Effector memory CD4-positive, alpha-beta T cell (primary cell): ENCODE measurements around the gene VPS51.

Experiments used
- DNase-seq, 3 donors: peaks; one replicate each; pipeline ENCODE4 v3.0.0-alpha.2; 2020
- H3K27ac ChIP-seq: 2 replicates; pipeline ENCODE4 v1.7.0; 2013; ENCODE audit warnings: mild to moderate bottlenecking, low read length, moderate library complexity; ENCODE audit not compliant: insufficient read depth, poor library complexity, severe bottlenecking
- H3K27me3 ChIP-seq: replicated peaks from 2 replicates; pipeline ENCODE4 v1.7.0; 2013; ENCODE audit warnings: mild to moderate bottlenecking, low read length; ENCODE audit not compliant: insufficient read depth, control insufficient read depth, poor library complexity, severe bottlenecking
- H3K36me3 ChIP-seq: 2 replicates; pipeline ENCODE4 v1.7.0; 2013; ENCODE audit warnings: mild to moderate bottlenecking, low read length, moderate library complexity; ENCODE audit not compliant: control insufficient read depth, insufficient read depth
- H3K4me1 ChIP-seq: 2 replicates; pipeline ENCODE4 v1.7.0; 2013; ENCODE audit warnings: low read length, mild to moderate bottlenecking; ENCODE audit not compliant: control insufficient read depth, insufficient read depth, poor library complexity, severe bottlenecking
- H3K4me3 ChIP-seq: 2 replicates; pipeline ENCODE4 v1.7.0; 2013; ENCODE audit warnings: low read length, low read depth, mild to moderate bottlenecking; ENCODE audit not compliant: insufficient read depth, poor library complexity, severe bottlenecking
- H3K9me3 ChIP-seq: 2 replicates; pipeline ENCODE4 v1.7.0; 2013; ENCODE audit warnings: mild to moderate bottlenecking, low read length, moderate library complexity; ENCODE audit not compliant: control insufficient read depth

The VPS51 gene

GRCh38 chr11:65112546-65113360 is 16.7 kb downstream of the VPS51 start:
- Histone ChIP-seq H3K27me3 (no peaks in the 10 kb centered on the region), H3K27ac (peak overlapping the region; percentile 75), H3K36me3 (peaks cover 24% of the 10 kb centered on the region), H3K4me3 (peak overlapping the region; percentile 80), H3K4me1 (peaks cover 47% of the 10 kb centered on the region), H3K9me3 (no peaks in the 10 kb centered on the region)
- peak; percentile 53 to 62 (median 59) for DNase-seq

- no peaks in the 10 kb centered on the region for H3K9me3 ChIP-seq
- no peak overlapping the region for H3K27ac ChIP-seq
- H3K4me3 ChIP-seq = peak overlapping the region; percentile 80
- H3K27me3 ChIP-seq = no peaks in the 10 kb centered on the region
- no peak for DNase-seq
- peaks cover 27% of the 10 kb centered on the region for H3K36me3 ChIP-seq
- H3K4me1 ChIP-seq = peaks cover 50% of the 10 kb centered on the region
Measured at GRCh38 chr11:65113361-65113756, 17.3 kb downstream of the VPS51 start.

- no peak for DNase-seq
- H3K27me3 ChIP-seq = no peaks in the 10 kb centered on the region
- H3K27ac ChIP-seq = peak overlapping the region; percentile 36
- no peak overlapping the region for H3K4me3 ChIP-seq
- peaks cover 27% of the 10 kb centered on the region for H3K36me3 ChIP-seq
- no peaks in the 10 kb centered on the region for H3K9me3 ChIP-seq
- peaks cover 50% of the 10 kb centered on the region for H3K4me1 ChIP-seq
Measured at GRCh38 chr11:65113839-65114238, 17.8 kb downstream of the VPS51 start.

- no peak for DNase-seq
- peak overlapping the region; percentile 18 for H3K27ac ChIP-seq
- no peaks in the 10 kb centered on the region for H3K9me3 ChIP-seq
- H3K4me1 ChIP-seq = peaks cover 50% of the 10 kb centered on the region
- peaks cover 25% of the 10 kb centered on the region for H3K36me3 ChIP-seq
- H3K4me3 ChIP-seq = no peak overlapping the region
- no peaks in the 10 kb centered on the region for H3K27me3 ChIP-seq
Measured at GRCh38 chr11:65114538-65115171, 18.6 kb downstream of the VPS51 start.

GRCh38 chr11:65115361-65116082 is 19.5 kb downstream of the VPS51 start:
- Histone ChIP-seq H3K4me1 (peaks cover 44% of the 10 kb centered on the region), H3K36me3 (peaks cover 34% of the 10 kb centered on the region), H3K9me3 (no peaks in the 10 kb centered on the region), H3K27ac (peak overlapping the region; percentile 18), H3K27me3 (no peaks in the 10 kb centered on the region), H3K4me3 (no peak overlapping the region)
- no peak for DNase-seq

GRCh38 chr11:65116370-65117205 is 20.6 kb downstream of the VPS51 start:
- peak; percentile 31 to 42 (median 36) for DNase-seq
- Histone ChIP-seq H3K27ac (peak overlapping the region; percentile 92), H3K27me3 (no peaks in the 10 kb centered on the region), H3K4me3 (peak overlapping the region; percentile 72), H3K9me3 (no peaks in the 10 kb centered on the region), H3K36me3 (peaks cover 38% of the 10 kb centered on the region), H3K4me1 (peaks cover 39% of the 10 kb centered on the region)

- Histone ChIP-seq H3K4me1 (peaks cover 36% of the 10 kb centered on the region), H3K36me3 (peaks cover 38% of the 10 kb centered on the region), H3K4me3 (peak within 1 kb of the TSS; percentile 72), H3K9me3 (no peaks in the 10 kb centered on the region), H3K27ac (peak within 1 kb of the TSS; percentile 92), H3K27me3 (no peaks in the 10 kb centered on the region)
- peak; percentile 99 to 100 (median 100) for DNase-seq
Measured at GRCh38 chr11:65117206-65118096, 21.4 kb downstream of the VPS51 start, which contains the start of gene ZNHIT2. TSS of gene ZNHIT2 (minus strand) at chr11:65117701. CDS start at chr11:65117653, 48 bp downstream.

GRCh38 chr11:65118097-65118837 is 22.3 kb downstream of the VPS51 start:
- H3K4me3 ChIP-seq = no peak overlapping the region
- DNase-seq = no peak
- peaks cover 38% of the 10 kb centered on the region for H3K36me3 ChIP-seq
- no peaks in the 10 kb centered on the region for H3K27me3 ChIP-seq
- H3K4me1 ChIP-seq = peaks cover 34% of the 10 kb centered on the region
- no peaks in the 10 kb centered on the region for H3K9me3 ChIP-seq
- no peak overlapping the region for H3K27ac ChIP-seq
